Fibroblast of the aortic adventitia (primary cell): ENCODE results near the gene MXRA8. TPM values are rescaled to one million over a fixed set of nuclear protein-coding genes. Genes with fewer than 3 reads are reported as not detected.
A peak's percentile ranks its signal among the peaks of the same experiment; 100 is the strongest.

Source experiments
- DNase-seq: peaks from one replicate; pipeline ENCODE4 v3.0.0-alpha.2; 2010; ENCODE audit warnings: low read depth
- H3K4me3 ChIP-seq: 2 replicates; pipeline ENCODE4 v1.5.1; 2011; ENCODE audit warnings: low read depth, mild to moderate bottlenecking, control low read depth, low read length, moderate library complexity
- total RNA-seq: library from RNA; depleted of rRNA; stranded (reverse); fragments of >200 nt; gene quantifications from 2 replicates; pipeline ENCODE4 v1.2.3, GENCODE V29; 2012; ENCODE audit warnings: low replicate concordance
- TF ChIP-seq, protein P1 (sequence below): IDR thresholded peaks from 2 replicates; pipeline ENCODE4 v1.5.1; 2011; ENCODE audit warnings: mild to moderate bottlenecking, low read length, control low read depth, inconsistent platforms; ENCODE audit not compliant: insufficient read depth

Gene MXRA8
- total RNA-seq, 1 donor = 367 TPM

DNA sequence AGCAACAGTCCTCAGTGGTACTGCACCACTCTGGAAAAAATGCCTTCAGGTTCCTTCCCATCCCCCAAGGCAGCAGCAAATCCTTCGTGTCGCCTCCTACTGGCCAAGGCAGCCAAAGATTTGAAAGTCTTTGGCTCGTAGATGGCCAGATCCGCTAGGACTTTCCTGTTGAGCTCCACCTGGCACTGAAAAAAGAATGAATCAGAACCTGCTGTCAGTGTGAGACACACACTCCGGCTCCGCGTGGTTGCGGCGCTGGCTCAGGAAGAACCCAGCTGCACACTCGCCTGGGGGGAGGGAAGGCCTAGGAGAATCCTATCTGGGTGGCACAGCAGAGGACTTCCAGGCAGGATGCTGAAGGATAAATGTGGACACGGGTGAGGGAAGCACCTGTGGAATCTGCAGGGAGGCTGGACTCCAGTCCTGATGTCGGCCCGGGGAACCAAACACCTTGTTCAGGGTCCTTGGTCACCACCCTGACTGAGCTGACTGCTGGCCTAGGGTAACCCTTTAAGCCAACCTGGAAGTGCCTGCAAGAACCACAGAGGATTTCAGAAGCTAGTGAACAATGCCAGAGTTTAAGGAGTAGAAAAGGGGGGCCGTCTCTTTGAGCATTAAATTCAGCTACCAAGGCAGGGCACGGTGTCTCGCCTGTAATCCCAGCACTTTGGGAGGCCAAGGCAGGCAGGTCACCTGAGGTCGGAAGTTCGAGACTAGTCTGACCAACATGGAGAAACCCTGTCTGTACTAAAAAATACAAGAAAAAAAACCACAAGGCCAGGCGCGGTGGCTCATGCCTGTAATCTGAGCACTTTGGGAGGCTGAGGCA is 43.9 kb upstream of the MXRA8 start:
- TF ChIP-seq, protein P1, sequence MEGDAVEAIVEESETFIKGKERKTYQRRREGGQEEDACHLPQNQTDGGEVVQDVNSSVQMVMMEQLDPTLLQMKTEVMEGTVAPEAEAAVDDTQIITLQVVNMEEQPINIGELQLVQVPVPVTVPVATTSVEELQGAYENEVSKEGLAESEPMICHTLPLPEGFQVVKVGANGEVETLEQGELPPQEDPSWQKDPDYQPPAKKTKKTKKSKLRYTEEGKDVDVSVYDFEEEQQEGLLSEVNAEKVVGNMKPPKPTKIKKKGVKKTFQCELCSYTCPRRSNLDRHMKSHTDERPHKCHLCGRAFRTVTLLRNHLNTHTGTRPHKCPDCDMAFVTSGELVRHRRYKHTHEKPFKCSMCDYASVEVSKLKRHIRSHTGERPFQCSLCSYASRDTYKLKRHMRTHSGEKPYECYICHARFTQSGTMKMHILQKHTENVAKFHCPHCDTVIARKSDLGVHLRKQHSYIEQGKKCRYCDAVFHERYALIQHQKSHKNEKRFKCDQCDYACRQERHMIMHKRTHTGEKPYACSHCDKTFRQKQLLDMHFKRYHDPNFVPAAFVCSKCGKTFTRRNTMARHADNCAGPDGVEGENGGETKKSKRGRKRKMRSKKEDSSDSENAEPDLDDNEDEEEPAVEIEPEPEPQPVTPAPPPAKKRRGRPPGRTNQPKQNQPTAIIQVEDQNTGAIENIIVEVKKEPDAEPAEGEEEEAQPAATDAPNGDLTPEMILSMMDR = peak; percentile 73
- peak; percentile 70 for DNase-seq
- H3K4me3 ChIP-seq = no peak overlapping the region

DNA sequence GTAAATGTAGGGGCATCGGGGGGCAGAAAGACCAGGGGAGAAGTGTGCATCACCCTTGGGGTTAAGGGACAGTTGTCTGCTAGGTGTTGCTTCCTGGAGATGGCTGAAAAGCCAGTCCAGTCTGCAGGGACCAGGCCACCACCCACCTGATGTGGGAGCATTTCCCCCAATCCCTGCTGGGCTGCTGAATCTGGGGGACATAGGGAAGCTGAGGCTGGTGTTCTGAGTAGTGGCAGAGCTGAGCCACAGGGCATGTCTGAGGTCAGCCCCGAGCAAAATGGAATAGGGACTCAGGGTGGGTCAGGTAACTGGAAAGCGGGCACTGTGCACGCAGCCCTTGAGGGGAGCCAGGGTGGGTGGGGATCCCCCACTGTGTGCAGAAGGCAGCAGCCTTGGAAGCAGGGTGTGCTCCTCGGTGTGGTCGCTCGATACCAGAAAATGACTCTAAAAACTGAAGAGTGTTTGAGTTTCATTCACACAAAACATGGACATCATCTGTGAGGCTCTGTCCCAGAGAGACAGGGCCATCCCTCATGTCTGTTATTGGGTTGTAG is 43.2 kb upstream of the MXRA8 start:
- TF ChIP-seq, protein P1 = no peak
- H3K4me3 ChIP-seq = peak overlapping the region; percentile 13
- no peak for DNase-seq

DNA sequence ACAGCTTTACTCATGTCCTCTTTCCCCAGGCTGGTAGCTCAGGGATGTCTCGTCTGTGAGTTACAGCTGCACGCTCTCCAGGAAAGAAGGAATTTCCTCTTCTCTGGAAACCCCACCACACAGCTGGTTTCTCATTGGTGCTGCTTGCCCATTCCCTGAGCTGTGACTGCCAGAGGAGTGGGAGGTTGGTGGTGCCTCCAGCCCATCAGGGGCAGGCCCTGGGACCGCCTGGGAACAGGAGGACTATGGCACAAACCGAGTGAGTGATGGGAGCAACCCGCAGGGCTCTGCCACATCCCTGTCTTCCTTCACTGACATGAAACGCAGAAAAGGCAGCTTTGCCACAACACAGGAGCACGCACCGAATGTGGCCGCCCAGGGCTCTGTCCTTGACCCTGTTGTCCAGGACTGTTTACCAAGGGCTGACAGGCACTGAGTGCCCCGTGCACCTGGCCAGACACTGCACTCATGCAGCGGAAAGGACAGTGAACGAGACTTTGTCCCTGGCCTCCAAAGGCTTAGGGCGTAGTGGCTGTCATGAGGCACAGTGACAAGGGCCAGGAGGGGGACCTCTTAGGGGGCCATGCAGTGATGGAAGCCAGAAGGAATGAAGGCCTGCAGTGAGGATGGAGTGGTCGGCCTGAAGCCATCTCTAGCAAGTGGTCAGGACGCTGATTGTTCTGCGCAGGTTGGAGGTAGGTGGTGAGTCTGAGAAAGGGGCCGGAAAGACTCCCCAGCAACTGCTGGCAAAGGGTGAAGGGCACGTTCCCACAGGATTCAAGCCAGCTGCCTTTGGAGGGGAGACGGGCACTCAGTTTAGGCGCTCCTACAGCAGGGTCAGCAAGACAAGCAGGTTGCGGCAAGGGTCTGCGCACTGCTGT is 42.5 kb upstream of the MXRA8 start:
- H3K4me3 ChIP-seq = peak overlapping the region; percentile 98
- no peak for DNase-seq
- TF ChIP-seq, protein P1 = no peak

DNA sequence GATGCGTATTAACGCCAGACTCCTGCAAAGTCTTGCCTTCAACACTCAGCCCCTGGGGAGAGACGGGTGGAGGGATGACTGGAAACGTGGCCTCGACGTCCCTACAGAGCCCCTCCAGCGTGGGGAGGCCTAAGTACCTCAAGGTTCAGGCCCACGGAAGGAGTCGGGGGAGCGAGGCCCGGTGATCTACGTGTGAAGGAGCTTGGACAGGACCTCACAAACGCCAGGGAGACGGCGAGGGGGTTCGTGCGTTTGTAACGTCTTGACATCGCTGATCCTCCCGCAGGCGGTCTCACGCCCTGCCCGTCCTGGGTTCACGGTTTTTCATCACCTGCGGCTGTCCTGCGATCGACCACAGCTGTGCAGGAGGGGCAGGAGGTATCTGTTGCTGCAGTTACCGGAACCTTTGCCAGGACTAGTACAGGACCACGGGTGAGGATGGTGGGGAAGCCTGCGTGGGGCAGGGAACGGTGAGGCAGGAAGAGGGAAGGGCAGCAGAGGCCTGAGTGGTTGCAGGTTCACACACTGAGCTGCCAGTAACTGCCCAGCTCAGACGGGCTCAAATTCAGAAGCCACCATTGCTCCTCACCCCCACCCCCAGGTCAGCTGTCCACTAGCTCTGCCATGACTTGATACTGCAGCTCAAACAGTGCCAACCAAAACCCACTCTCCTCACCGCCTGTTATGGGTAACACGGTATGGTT is 41.7 kb upstream of the MXRA8 start:
- H3K4me3 ChIP-seq = peak overlapping the region; percentile 98
- TF ChIP-seq, protein P1 = no peak
- peak; percentile 34 for DNase-seq

DNA sequence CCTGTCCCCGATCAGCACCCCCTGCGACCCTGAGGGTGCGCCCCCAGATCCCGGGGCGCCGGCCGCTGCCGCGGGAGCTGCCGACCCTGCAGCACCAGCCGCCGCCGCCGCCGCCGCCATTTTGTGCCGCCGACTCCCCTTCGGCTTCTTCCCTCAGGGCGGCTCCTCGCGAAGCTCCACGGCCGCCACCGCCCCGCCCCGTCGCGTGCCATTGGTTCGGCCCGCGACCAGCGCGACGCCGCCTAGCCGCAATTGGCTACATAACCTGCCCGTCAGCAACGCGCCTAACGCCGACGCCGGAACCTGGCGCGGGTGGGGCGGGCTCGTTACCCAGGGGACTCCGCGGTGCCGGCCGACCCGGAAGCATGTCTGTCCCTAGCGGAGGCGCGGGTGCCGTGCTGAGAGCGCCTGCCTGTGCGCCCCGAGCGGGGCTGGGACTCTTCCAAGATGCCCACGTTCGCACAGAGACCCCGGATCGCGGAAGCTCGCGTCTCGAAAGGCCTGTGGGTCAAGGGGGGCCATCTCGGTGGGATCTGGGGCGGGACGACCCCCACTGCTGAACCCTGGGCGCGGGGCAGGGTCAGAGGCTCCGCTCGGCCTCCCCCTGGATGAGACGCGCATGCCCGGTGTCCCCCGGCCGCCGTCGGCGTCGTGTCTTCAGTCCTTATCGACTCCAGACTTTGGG is 41.0 kb upstream of the MXRA8 start, which contains the start of gene CCNL2:
CCNL2 (minus strand) TSS at position 149 of the 685 bp plus-strand sequence; CDS start at position 120, 29 bp downstream.
- TF ChIP-seq, protein P1 = peak; percentile 72
- DNase-seq = peak; percentile 98
- H3K4me3 ChIP-seq = peak within 1 kb of the TSS; percentile 98

DNA sequence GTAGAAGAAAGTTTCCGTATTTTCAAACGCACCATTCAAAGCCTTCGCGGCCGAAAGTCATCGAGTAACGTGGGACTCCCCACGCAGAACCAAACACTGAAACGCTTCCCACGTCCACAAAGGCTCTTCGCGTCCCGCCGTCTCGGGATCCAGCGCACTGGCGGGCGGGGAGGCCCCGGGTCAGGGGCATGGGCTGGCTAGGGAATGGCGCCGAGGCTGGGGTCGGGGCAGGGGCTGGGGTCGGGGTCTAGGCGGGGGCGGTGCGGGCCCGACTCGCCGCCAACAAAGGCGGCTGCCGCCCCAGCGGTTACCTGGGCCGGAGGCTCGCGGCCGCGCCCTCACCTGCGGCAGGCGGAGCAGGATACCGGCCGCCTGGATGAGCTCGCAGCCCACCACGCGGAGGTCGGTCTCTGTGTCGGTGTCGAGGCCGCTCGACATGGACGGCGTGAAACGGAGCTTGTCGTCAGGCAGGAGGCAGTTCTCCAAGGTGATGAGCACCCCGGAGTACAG is 40.4 kb upstream of the MXRA8 start:
- TF ChIP-seq, protein P1 = no peak
- H3K4me3 ChIP-seq = peak overlapping the region; percentile 94
- no peak for DNase-seq
